Brain microvascular endothelial cell (primary cell): ENCODE data around the gene ALX1.

ENCODE experiments used
- DNase-seq: peaks from one replicate; pipeline ENCODE4 v3.0.0-alpha.2; 2020
- H3K27ac ChIP-seq: fragments of 250-450 bp; sonication (Bioruptor Pico); 2 replicates; pipeline ENCODE4 v1.5.1; 2020; ENCODE audit warnings: mild to moderate bottlenecking, moderate library complexity
- H3K27me3 ChIP-seq: fragments of 250-450 bp; sonication (Bioruptor Pico); replicated peaks from 2 replicates; pipeline ENCODE4 v1.5.1; 2020; ENCODE audit warnings: mild to moderate bottlenecking
- H3K36me3 ChIP-seq: fragments of 250-450 bp; sonication (Bioruptor Pico); replicated peaks from 2 replicates; pipeline ENCODE4 v1.5.1; 2020; ENCODE audit warnings: mild to moderate bottlenecking
- H3K4me3 ChIP-seq: 2 replicates; pipeline ENCODE4 v1.5.1; 2011; ENCODE audit warnings: low read depth, mild to moderate bottlenecking, control low read depth, low read length, moderate library complexity
- in situ Hi-C: cut with HindIII; loops from 2 replicates; pipeline ENCODE4 v1.10.0; 2017; ENCODE audit warnings: low sequenced_read_pairs, low pct_ligation_motif_present
- TF ChIP-seq, protein P1 (sequence below): IDR thresholded peaks from 2 replicates; pipeline ENCODE4 v1.5.1; 2011; ENCODE audit warnings: low read depth, mild to moderate bottlenecking, moderate library complexity, low read length, control low read depth, inconsistent platforms; ENCODE audit errors: missing control alignments

The ALX1 gene

DNA sequence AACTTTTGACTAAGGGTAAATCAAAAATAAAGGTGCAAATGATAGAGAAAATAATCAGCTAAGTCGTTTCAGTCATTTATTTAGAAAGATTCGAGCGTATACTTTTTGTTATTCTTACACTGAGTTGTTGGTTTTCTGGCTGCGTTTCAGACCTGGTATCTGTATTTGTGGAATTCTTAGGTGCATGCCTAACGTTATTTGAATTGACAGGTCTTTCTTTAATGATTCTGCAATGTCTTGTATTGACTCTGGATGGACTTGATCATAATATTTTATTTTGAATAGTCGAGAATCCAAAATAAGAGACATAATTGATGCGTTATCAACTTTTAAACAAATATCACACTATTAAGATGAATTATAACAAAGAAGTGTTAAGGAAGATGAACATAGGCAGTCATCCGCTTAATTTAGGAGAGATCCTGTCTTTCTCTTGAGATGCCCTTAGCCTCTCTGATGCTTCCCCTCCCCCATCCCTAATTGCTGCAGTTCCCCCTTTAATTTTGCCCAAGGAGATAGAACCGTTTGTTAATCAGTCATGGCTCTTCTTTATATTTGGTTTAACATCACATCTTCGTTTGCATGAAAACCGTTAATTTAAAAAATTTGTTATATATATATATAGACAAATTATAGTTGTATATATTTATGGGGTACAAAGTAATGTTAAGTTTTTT lies 1.8 kb downstream of the ALX1 start:
- Histone ChIP-seq H3K4me3 (peak overlapping the region; percentile 68), H3K27me3 (no peaks in the 10 kb centered on the region), H3K36me3 (no peaks in the 10 kb centered on the region), H3K27ac (no peak overlapping the region)
- DNase-seq: no peak
- in situ Hi-C loops: no loop called here
- TF ChIP-seq, protein P1, sequence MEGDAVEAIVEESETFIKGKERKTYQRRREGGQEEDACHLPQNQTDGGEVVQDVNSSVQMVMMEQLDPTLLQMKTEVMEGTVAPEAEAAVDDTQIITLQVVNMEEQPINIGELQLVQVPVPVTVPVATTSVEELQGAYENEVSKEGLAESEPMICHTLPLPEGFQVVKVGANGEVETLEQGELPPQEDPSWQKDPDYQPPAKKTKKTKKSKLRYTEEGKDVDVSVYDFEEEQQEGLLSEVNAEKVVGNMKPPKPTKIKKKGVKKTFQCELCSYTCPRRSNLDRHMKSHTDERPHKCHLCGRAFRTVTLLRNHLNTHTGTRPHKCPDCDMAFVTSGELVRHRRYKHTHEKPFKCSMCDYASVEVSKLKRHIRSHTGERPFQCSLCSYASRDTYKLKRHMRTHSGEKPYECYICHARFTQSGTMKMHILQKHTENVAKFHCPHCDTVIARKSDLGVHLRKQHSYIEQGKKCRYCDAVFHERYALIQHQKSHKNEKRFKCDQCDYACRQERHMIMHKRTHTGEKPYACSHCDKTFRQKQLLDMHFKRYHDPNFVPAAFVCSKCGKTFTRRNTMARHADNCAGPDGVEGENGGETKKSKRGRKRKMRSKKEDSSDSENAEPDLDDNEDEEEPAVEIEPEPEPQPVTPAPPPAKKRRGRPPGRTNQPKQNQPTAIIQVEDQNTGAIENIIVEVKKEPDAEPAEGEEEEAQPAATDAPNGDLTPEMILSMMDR: no peak

DNA sequence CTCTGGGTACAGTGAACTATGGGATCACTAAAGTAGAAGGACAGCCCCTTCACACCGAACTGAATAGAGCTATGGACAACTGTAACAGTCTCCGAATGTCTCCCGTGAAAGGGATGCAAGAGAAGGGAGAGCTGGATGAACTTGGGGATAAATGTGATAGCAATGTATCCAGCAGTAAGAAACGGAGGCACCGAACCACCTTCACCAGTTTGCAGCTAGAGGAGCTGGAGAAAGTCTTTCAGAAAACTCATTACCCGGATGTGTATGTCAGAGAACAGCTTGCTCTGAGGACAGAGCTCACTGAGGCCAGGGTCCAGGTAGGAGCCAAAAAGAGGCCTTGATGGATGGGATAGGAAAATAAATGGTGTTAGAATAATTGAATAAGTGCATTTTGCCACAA lies 3.5 kb downstream of the ALX1 start:
- no peak for DNase-seq
- TF ChIP-seq, protein P1: no peak
- in situ Hi-C loops: no loop called here
- Histone ChIP-seq H3K27ac (no peak overlapping the region), H3K36me3 (no peaks in the 10 kb centered on the region), H3K4me3 (no peak overlapping the region), H3K27me3 (no peaks in the 10 kb centered on the region)

DNA sequence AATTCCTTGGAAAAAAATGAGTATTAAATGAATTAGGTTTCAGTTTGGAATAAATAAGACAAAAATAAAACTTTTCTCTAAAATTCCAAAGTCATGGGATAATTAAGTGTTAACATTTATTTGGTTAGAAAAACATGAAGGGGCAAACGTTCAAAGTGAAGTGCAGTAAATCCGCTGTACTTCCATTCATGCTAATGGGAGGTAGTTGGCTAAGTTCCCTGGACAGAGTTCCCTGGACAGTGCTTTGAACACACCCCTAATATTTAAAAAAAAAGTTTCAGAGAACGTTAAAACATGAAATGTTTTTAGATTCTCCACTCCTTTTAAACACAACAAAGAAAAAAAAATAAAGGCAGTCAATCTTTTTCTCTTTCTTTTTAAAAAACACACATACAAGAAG lies 16.3 kb downstream of the ALX1 start:
- TF ChIP-seq, protein P1: no peak

DNA sequence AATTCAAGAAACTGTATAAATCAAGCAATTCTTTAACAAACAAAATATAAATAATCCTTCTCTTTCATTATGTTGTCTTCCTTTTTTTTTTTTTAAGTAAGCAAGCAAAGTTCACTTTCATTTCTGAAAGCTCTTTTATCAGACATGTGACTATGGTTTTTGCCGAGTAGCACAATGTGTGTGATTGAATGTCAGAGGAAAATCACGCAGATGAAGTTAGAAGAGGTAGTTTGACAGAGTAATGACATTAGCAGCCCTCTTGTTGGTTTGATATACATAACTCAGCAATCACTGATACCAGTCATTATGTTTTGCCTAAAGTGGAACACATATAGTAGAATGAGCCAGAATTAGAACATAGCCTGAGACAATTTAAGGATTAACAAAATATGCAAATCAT lies 19.0 kb downstream of the ALX1 start:
- in situ Hi-C loops: no loop called here

More for the DNA sequence above, 16.3 kb downstream of the ALX1 start:
- Histone ChIP-seq H3K27me3 (no peaks in the 10 kb centered on the region), H3K27ac (no peak overlapping the region), H3K4me3 (no peak overlapping the region), H3K36me3 (no peaks in the 10 kb centered on the region)
- in situ Hi-C loops: no loop called here
- DNase-seq: no peak

DNA sequence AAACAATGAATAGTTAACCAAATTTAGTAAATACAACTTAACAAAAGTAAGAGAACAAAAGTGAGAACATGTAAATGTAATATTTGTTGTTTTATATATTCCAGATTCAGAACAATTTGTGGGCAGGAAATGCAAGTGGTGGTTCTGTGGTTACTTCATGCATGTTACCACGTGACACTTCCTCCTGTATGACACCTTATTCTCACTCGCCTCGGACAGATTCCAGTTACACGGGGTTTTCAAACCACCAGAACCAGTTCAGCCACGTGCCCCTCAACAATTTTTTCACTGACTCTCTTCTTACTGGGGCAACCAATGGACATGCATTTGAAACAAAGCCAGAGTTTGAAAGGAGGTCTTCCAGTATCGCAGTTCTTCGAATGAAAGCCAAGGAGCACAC lies 21.0 kb downstream of the ALX1 start:
- Histone ChIP-seq H3K36me3 (no peaks in the 10 kb centered on the region), H3K4me3 (no peak overlapping the region), H3K27ac (no peak overlapping the region), H3K27me3 (no peaks in the 10 kb centered on the region)
- TF ChIP-seq, protein P1: no peak
- no peak for DNase-seq
- in situ Hi-C loops: no loop called here

More for the DNA sequence above, 19.0 kb downstream of the ALX1 start:
- Histone ChIP-seq H3K36me3 (no peaks in the 10 kb centered on the region), H3K27ac (no peak overlapping the region), H3K27me3 (no peaks in the 10 kb centered on the region), H3K4me3 (no peak overlapping the region)
- DNase-seq: no peak
- TF ChIP-seq, protein P1: no peak

DNA sequence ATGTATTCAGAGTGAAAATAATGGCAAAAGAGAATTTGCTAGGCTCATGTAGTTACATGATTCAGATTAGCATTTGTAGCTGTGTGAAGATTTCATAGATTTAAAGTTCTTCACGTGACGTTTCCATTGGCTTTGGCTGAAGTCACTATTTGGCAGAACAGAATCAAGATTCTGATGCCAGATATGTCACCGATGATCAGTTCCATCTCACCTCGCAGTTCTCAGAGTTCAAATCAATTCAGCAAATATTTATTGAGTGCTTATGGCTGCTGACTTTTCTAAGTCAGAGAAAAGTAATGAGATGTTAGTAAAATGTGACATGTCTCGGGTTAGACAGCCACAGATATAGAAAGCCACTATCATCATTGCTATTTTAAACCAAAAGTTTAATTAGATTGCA lies 28.4 kb downstream of the ALX1 start:
- no peaks in the 10 kb centered on the region for H3K27me3 ChIP-seq
- TF ChIP-seq, protein P1: no peak
- no peak overlapping the region for H3K4me3 ChIP-seq
- H3K27ac ChIP-seq: no peak overlapping the region
- DNase-seq: no peak
- in situ Hi-C loops: no loop called here
- no peaks in the 10 kb centered on the region for H3K36me3 ChIP-seq
